IMR-90 (cell line): ENCODE data around the gene SH3RF3. TPM values are rescaled to one million over a fixed set of nuclear protein-coding genes. Genes with fewer than 3 reads are reported as not detected.

Experiments used
- ATAC-seq: fragments of 200-7000 bp; cut with Tn5 transposase; 2 replicates; pipeline ENCODE4 v1.9.1; 2020; ENCODE audit warnings: low read depth, mild to moderate bottlenecking, moderate library complexity
- BruUV-seq: library from RNA; stranded (reverse); fragments of 400-500 nt; replicated peaks from 2 replicates; lab custom pipeline; 2021; lab: Mats Ljungman, UMichigan
- CTCF ChIA-PET: fragments of 300-600 bp; formaldehyde crosslinking; extraction: SDS; loops from one replicate; lab custom pipeline; 2021; ENCODE audit warnings: antibody characterized with exemption; lab: Yijun Ruan, JAX
- POLR2A ChIA-PET: fragments of 300-600 bp; sonication (Branson Sonifier 250); formaldehyde crosslinking; loops from one replicate; lab custom pipeline; 2022; ENCODE audit warnings: antibody characterized with exemption; ENCODE audit not compliant: unreplicated experiment; lab: Charles Lee
- DNase-seq: peaks from one replicate; pipeline ENCODE4 v3.0.0; 2013
- H2AFZ ChIP-seq: replicated peaks from 2 replicates; pipeline ENCODE3; 2013; ENCODE audit warnings: low read length, mild to moderate bottlenecking; ENCODE audit not compliant: poor library complexity
- H2AK5ac ChIP-seq: 2 replicates; pipeline ENCODE4 v1.6.1; 2013; ENCODE audit warnings: low read depth, low read length, inconsistent platforms
- H2AK9ac ChIP-seq: replicated peaks from 2 replicates; pipeline ENCODE3; 2013; ENCODE audit warnings: mild to moderate bottlenecking, low read depth, low read length, moderate library complexity; ENCODE audit not compliant: poor library complexity
- H2BK120ac ChIP-seq: 2 replicates; pipeline ENCODE4 v1.6.1; 2013; ENCODE audit warnings: low read depth, low read length, inconsistent platforms
- H2BK15ac ChIP-seq: 3 replicates; pipeline ENCODE4 v1.6.1; 2013; ENCODE audit warnings: low read depth, low read length, inconsistent platforms
- H2BK20ac ChIP-seq: 2 replicates; pipeline ENCODE4 v1.6.1; 2013; ENCODE audit warnings: low read depth, mild to moderate bottlenecking, inconsistent platforms, low read length, moderate library complexity
- H2BK5ac ChIP-seq: 2 replicates; pipeline ENCODE4 v1.6.1; 2013; ENCODE audit warnings: mild to moderate bottlenecking, low read depth, low read length, inconsistent platforms; ENCODE audit not compliant: poor library complexity, severe bottlenecking
- H3K14ac ChIP-seq: replicated peaks from 2 replicates; pipeline ENCODE4 v1.6.1; 2013; ENCODE audit warnings: low read depth, low read length, inconsistent platforms
- H3K18ac ChIP-seq: 2 replicates; pipeline ENCODE4 v1.6.1; 2013; ENCODE audit warnings: low read depth, low read length, control low read depth
- H3K23ac ChIP-seq: 2 replicates; pipeline ENCODE4 v1.6.1; 2013; ENCODE audit warnings: low read depth, low read length, inconsistent platforms
- H3K27ac ChIP-seq: 2 replicates; pipeline ENCODE4 v1.5.1; 2013; ENCODE audit warnings: mild to moderate bottlenecking, control low read depth, low read length; ENCODE audit not compliant: insufficient read depth
- H3K27me3 ChIP-seq: 2 replicates; pipeline ENCODE4 v1.6.1; 2013; ENCODE audit warnings: low read length; ENCODE audit not compliant: control insufficient read depth, insufficient read depth
- H3K36me3 ChIP-seq: 2 replicates; pipeline ENCODE4 v1.6.1; 2013; ENCODE audit warnings: low read length, mixed read lengths; ENCODE audit not compliant: control insufficient read depth, insufficient read depth
- H3K4ac ChIP-seq: 2 replicates; pipeline ENCODE4 v1.6.1; 2013; ENCODE audit warnings: low read depth, low read length, inconsistent platforms
- H3K4me1 ChIP-seq: 2 replicates; pipeline ENCODE4 v1.6.1; 2013; ENCODE audit warnings: low read length, mixed read lengths; ENCODE audit not compliant: control insufficient read depth, insufficient read depth
- H3K4me2 ChIP-seq: 2 replicates; pipeline ENCODE4 v1.6.1; 2013; ENCODE audit warnings: low read depth, mild to moderate bottlenecking, control low read depth, low read length, moderate library complexity
- H3K4me3 ChIP-seq: 2 replicates; pipeline ENCODE4 v1.5.1; 2013; ENCODE audit warnings: low read depth, mild to moderate bottlenecking, control low read depth, low read length, moderate library complexity; ENCODE audit not compliant: insufficient read depth
- H3K56ac ChIP-seq: 2 replicates; pipeline ENCODE4 v1.6.1; 2013; ENCODE audit warnings: low read length, inconsistent platforms; ENCODE audit not compliant: insufficient read depth; ENCODE audit errors: extremely low read depth
- H3K79me1 ChIP-seq, 2 experiments: 2 replicates each; pipeline ENCODE4 v1.6.1; 2013; ENCODE audit warnings: low read length in 2 of 2, inconsistent platforms in 1 of 2, low read depth in 1 of 2
- H3K9ac ChIP-seq: 2 replicates; pipeline ENCODE4 v1.6.1; 2013; ENCODE audit warnings: low read depth, low read length, control low read depth
- H3K9me1 ChIP-seq: 2 replicates; pipeline ENCODE4 v1.6.1; 2013; ENCODE audit warnings: low read length, inconsistent platforms; ENCODE audit not compliant: insufficient read depth
- H3K9me3 ChIP-seq: 2 replicates; pipeline ENCODE4 v1.6.1; 2013; ENCODE audit warnings: low read length; ENCODE audit not compliant: control insufficient read depth, insufficient read depth
- H4K20me1 ChIP-seq: 2 replicates; pipeline ENCODE4 v1.6.1; 2013; ENCODE audit warnings: low read length, inconsistent platforms; ENCODE audit not compliant: insufficient read depth
- H4K5ac ChIP-seq: 2 replicates; pipeline ENCODE4 v1.6.1; 2013; ENCODE audit warnings: mild to moderate bottlenecking, low read depth, low read length, control low read depth
- H4K8ac ChIP-seq, 2 experiments: 2 replicates each; pipeline ENCODE4 v1.6.1; 2013; ENCODE audit warnings: low read depth in 2 of 2, low read length in 2 of 2, control low read depth in 1 of 2, inconsistent platforms in 1 of 2
- H4K91ac ChIP-seq: 2 replicates; pipeline ENCODE4 v1.6.1; 2013; ENCODE audit warnings: low read depth, low read length, inconsistent platforms; ENCODE audit not compliant: insufficient read depth
- BHLHE40 ChIP-seq: fragments of 150-350 bp; IDR thresholded peaks from 2 replicates; pipeline ENCODE4 v1.6.1; 2016; ENCODE audit warnings: mild to moderate bottlenecking, low read depth, low read length
- CEBPB ChIP-seq: IDR thresholded peaks from 2 replicates; pipeline ENCODE4 v1.6.1; 2012; ENCODE audit warnings: low read depth, low read length, improper control_type of control experiment
- CHD1 ChIP-seq: IDR thresholded peaks from 2 replicates; pipeline ENCODE4 v1.6.1; 2012; ENCODE audit warnings: low read depth, low read length, improper control_type of control experiment
- FOS ChIP-seq: fragments of 150-350 bp; IDR thresholded peaks from 2 replicates; pipeline ENCODE4 v1.6.1; 2016; ENCODE audit warnings: low read depth, low read length
- MAFK ChIP-seq: IDR thresholded peaks from 2 replicates; pipeline ENCODE4 v1.6.1; 2012; ENCODE audit warnings: low read depth, low read length, improper control_type of control experiment
- MXI1 ChIP-seq: IDR thresholded peaks from 2 replicates; pipeline ENCODE4 v1.6.1; 2012; ENCODE audit warnings: low read depth, mild to moderate bottlenecking, low read length, moderate library complexity, borderline replicate concordance
- POLR2A ChIP-seq: IDR thresholded peaks from 2 replicates; pipeline ENCODE4 v1.6.1; 2012; ENCODE audit warnings: mild to moderate bottlenecking, low read depth, low read length
- RAD21 ChIP-seq: IDR thresholded peaks from 2 replicates; pipeline ENCODE4 v1.6.1; 2012; ENCODE audit warnings: low read length, improper control_type of control experiment
- RCOR1 ChIP-seq: IDR thresholded peaks from 2 replicates; pipeline ENCODE4 v1.6.1; 2012; ENCODE audit warnings: mild to moderate bottlenecking, low read length, improper control_type of control experiment; ENCODE audit not compliant: insufficient replicate concordance
- SMC3 ChIP-seq: fragments of 150-350 bp; IDR thresholded peaks from 2 replicates; pipeline ENCODE4 v1.6.1; 2016; ENCODE audit warnings: low read depth, mild to moderate bottlenecking, antibody characterized with exemption, low read length, moderate library complexity
- WGBS, 2 experiments: methylation state at CpG; one replicate each; pipeline versions ENCODE4 v1.1.5 to v1.1.7; 2013; ENCODE audit warnings: missing lambda C conversion rate in 2 of 2; ENCODE audit not compliant: insufficient read length in 1 of 2; ENCODE audit errors: extremely low coverage in 2 of 2; 5-methylcytosine and 5-hydroxymethylcytosine counted together
- dilution Hi-C: fragments of 300-500 bp; cut with HindIII; formaldehyde crosslinking; loops from one replicate; pipeline ENCODE4 v1.14.3; 2018; ENCODE audit warnings: low sequenced_read_pairs; ENCODE audit not compliant: unreplicated experiment
- in situ Hi-C: fragments of 300-500 bp; cut with MboI; formaldehyde crosslinking; loops from 3 replicates; pipeline ENCODE4 v1.14.3; 2019; ENCODE audit warnings: low sequenced_read_pairs, inconsistent platforms, mixed read lengths
- intact Hi-C: fragments of 100-400 bp; cut with micrococcal nuclease; formaldehyde crosslinking; loops from 2 replicates; pipeline ENCODE4 v1.10.0; 2022
- polyA plus RNA-seq, 3 experiments: library from polyadenylated mRNA; depleted of rRNA; stranded (reverse); fragments of >200 nt; gene quantifications; 2 replicates each; pipeline ENCODE4 v1.2.3, GENCODE V29; 2012; ENCODE audit warnings: low replicate concordance in 1 of 3
- total RNA-seq: library from RNA; depleted of rRNA; stranded (reverse); fragments of >200 nt; gene quantifications from 2 replicates; pipeline ENCODE4 v1.2.3, GENCODE V29; 2012
- TF ChIP-seq, protein P1 (sequence below): conservative IDR thresholded peaks from 2 replicates; pipeline ENCODE4 v1.5.1; 2012; ENCODE audit warnings: mild to moderate bottlenecking, low read depth, low read length, improper control_type of control experiment
- TF ChIP-seq, protein P2 (sequence below): fragments of 150-350 bp; IDR thresholded peaks from 2 replicates; pipeline ENCODE4 v1.6.1; 2016; ENCODE audit warnings: low read depth, mild to moderate bottlenecking, low read length, moderate library complexity, borderline replicate concordance

SH3RF3 gene
- total and polyA plus RNA-seq, 2 of the 4 experiments (the other 2 are of a cell fraction) = 3.4 to 5.3 TPM

DNA sequence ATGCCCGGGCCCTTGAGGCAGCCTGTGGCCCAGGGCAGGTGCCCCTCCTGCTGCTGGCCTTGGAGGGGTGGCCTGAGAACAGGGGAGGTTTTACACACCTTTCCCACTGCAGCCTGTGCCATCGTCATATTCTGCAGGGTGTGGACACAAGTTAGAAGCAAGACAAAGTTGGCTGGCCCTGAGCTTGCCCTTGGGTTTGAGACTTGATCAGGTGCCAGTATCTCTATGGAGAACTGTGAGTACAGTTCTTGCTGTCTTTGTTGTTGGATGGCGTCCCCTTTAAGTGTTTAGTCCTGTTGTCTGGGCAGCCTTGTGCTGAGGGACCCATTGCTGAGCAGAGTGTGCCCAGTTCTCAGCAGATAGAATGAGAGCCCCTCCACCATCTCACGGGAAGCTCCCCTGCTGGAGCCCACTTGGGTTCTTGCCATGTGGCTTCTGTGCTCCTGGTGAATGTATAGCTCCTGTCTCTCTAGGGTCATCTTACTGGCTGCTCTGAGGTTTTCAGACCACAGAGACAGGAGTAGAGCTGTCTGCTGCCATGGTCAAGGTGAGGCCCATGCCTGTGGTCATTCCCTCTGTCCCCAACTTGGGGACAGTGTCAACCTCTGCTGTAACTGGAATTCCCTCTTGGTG is 115.9 kb downstream of the SH3RF3 start (continued):
- TF ChIP-seq, protein P1, sequence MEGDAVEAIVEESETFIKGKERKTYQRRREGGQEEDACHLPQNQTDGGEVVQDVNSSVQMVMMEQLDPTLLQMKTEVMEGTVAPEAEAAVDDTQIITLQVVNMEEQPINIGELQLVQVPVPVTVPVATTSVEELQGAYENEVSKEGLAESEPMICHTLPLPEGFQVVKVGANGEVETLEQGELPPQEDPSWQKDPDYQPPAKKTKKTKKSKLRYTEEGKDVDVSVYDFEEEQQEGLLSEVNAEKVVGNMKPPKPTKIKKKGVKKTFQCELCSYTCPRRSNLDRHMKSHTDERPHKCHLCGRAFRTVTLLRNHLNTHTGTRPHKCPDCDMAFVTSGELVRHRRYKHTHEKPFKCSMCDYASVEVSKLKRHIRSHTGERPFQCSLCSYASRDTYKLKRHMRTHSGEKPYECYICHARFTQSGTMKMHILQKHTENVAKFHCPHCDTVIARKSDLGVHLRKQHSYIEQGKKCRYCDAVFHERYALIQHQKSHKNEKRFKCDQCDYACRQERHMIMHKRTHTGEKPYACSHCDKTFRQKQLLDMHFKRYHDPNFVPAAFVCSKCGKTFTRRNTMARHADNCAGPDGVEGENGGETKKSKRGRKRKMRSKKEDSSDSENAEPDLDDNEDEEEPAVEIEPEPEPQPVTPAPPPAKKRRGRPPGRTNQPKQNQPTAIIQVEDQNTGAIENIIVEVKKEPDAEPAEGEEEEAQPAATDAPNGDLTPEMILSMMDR = no peak

DNA sequence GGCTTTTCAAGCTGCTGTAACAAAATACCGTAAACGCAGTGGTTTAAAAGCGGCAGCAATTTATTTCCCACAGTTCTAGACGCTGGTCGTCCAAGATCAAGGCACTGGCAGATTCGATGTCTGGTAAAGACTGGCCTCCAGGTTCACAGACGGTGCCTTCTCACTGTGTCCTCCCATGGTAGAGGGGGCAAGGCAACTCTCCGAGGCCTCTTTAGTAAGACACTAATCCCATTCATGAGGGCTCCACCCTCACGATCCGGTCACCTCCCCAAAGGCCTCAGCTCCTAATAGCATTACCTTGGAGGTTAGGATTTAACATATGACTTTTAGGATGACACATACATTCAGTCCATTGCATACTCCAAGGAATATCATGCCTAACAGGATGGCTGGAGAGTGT is 117.2 kb downstream of the SH3RF3 start:
- ChIA-PET CTCF (interaction anchor here (0.6 kb wide), 1 partner anchor 285 kb away, joined by 4 read pairs; no protein-coding TSS in a partner anchor), POLR2A (no interaction called here)
- Histone ChIP-seq H3K4ac (peak overlapping the region; percentile 39), H3K4me3 (no peak overlapping the region), H4K91ac (no peak overlapping the region), H2BK15ac (no peak overlapping the region), H2AK9ac (peak overlapping the region; percentile 39), H3K14ac (peak overlapping the region; percentile 26; the same call in 1 of the 2 replicates), H3K27ac (no peak overlapping the region), H2BK20ac (no peak overlapping the region), H2AFZ (no peak overlapping the region), H3K27me3 (no peaks in the 10 kb centered on the region), H2BK5ac (no peak overlapping the region), H4K20me1 (peaks cover 23% of the 10 kb centered on the region), H3K9me3 (no peaks in the 10 kb centered on the region), H3K56ac (no peak overlapping the region), H3K18ac (no peak overlapping the region), H3K4me2 (no peak overlapping the region), H3K9ac (no peak overlapping the region), H4K8ac (no peak overlapping the region), H3K23ac (no peak overlapping the region), H2AK5ac (peak overlapping the region; percentile 86), H3K79me1 (peaks cover 51 to 74% of the 10 kb centered on the region in 2 experiments), H3K4me1 (peaks cover 30% of the 10 kb centered on the region), H3K9me1 (peaks cover 38% of the 10 kb centered on the region), H3K36me3 (no peaks in the 10 kb centered on the region), H2BK120ac (no peak overlapping the region), H4K5ac (no peak overlapping the region)
- no peak for DNase-seq
- no TSS peak for BruUV-seq
- dilution Hi-C loops = no loop called here
- intact Hi-C loops = no loop called here
- in situ Hi-C loops = no loop called here
- no peak for ATAC-seq
- WGBS, 2 experiments = 96% methylated on average over 6 of the region's 10 CpGs; no CpG with 5 or more reads in 1 of the 2 experiments
- TF ChIP-seq, protein P2, sequence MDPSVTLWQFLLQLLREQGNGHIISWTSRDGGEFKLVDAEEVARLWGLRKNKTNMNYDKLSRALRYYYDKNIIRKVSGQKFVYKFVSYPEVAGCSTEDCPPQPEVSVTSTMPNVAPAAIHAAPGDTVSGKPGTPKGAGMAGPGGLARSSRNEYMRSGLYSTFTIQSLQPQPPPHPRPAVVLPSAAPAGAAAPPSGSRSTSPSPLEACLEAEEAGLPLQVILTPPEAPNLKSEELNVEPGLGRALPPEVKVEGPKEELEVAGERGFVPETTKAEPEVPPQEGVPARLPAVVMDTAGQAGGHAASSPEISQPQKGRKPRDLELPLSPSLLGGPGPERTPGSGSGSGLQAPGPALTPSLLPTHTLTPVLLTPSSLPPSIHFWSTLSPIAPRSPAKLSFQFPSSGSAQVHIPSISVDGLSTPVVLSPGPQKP = no peak
- TF ChIP-seq MXI1 (no peak), SMC3 (no peak), MAFK (no peak), FOS (no peak), CHD1 (no peak), RCOR1 (no peak), POLR2A (no peak), CEBPB (no peak), BHLHE40 (no peak), RAD21 (no peak)
- TF ChIP-seq, protein P1 = no peak
